Measurements from ENCODE around the gene SCAMP5.

Gene SCAMP5

DNA sequence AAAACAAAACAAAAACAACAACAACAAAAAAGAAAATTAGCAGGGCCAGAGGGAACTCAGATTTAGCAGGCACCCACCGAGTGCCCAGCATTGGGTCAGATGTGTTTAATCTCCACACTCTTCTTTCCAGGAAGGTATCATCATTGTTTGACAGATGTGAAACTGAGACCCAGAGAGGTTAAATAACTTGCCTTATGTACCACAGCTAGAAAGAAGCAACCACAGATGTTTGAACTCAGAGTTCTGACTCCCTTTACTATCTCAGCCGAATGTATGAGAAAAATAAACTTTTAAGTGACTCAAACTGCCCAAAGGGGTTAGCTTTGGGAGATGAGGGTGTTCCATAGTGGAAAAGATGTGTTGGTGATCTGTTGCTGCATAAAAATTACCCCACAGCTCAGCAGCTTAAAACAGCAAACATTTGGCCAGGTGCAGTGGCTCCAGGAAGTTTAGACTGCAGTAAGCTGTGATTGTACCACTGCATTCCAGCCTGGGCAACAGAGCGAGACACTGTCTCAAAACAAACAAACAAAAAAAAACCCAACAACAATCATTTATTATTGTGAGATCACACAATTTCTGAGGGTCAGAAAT is 34.3 kb upstream of the SCAMP5 start:
- DNase-seq (ENCODE audit: low read depth) = no peak
- no peak overlapping the region for H3K4me3 ChIP-seq (ENCODE audit: control insufficient read depth, low read depth, low read length)
- TF ChIP-seq, protein P1, sequence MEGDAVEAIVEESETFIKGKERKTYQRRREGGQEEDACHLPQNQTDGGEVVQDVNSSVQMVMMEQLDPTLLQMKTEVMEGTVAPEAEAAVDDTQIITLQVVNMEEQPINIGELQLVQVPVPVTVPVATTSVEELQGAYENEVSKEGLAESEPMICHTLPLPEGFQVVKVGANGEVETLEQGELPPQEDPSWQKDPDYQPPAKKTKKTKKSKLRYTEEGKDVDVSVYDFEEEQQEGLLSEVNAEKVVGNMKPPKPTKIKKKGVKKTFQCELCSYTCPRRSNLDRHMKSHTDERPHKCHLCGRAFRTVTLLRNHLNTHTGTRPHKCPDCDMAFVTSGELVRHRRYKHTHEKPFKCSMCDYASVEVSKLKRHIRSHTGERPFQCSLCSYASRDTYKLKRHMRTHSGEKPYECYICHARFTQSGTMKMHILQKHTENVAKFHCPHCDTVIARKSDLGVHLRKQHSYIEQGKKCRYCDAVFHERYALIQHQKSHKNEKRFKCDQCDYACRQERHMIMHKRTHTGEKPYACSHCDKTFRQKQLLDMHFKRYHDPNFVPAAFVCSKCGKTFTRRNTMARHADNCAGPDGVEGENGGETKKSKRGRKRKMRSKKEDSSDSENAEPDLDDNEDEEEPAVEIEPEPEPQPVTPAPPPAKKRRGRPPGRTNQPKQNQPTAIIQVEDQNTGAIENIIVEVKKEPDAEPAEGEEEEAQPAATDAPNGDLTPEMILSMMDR (conservative IDR thresholded peaks at IDR 0.05; ENCODE audit: control insufficient read depth, insufficient read depth, low read depth, low read length) = no peak

DNA sequence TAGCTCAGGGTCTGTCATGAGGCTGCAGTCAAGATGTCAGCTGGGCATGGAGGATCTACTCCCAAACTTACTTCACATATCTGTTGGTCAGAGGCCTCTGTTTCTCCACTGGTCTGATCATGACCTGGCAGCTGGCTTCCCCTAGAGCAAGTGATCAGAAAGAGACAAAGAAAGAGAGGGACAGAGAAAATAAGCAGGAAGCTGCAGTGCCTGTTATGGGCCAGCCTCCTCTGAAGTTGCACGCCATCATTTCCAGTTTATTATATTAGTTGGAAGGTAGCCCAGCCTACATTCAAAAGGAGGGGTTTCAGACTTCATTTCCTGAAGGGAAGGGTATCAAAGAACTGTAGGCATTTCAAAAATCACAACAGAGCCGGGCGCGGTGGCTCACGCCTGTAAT is 33.7 kb upstream of the SCAMP5 start:
- TF ChIP-seq, protein P1 (conservative IDR thresholded peaks at IDR 0.05; ENCODE audit: control insufficient read depth, insufficient read depth, low read depth, low read length) = no peak
- no peak for DNase-seq (ENCODE audit: low read depth)
- no peak overlapping the region for H3K4me3 ChIP-seq (ENCODE audit: control insufficient read depth, low read depth, low read length)

DNA sequence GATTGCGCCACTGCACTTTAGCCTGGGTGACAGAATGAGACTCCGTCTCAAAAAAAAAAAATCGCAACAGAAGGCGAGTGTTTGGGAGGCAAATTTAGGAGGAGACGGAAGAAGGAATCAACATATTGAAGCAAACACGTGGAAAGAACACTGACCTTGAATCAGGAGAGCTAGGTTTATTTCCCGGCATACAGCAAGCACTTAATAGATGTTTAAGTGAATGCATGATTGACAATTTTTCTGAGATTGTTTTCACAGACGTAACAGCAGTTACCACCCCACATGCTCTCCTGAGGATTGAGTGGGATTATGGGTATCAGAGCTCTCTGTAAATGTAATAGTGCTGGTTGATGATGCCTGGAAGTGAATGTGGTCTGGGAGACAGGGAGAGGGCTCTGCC is 33.1 kb upstream of the SCAMP5 start:
- DNase-seq (ENCODE audit: low read depth) = no peak
- no peak overlapping the region for H3K4me3 ChIP-seq (ENCODE audit: control insufficient read depth, low read depth, low read length)
- TF ChIP-seq, protein P1 (conservative IDR thresholded peaks at IDR 0.05; ENCODE audit: control insufficient read depth, insufficient read depth, low read depth, low read length) = no peak

DNA sequence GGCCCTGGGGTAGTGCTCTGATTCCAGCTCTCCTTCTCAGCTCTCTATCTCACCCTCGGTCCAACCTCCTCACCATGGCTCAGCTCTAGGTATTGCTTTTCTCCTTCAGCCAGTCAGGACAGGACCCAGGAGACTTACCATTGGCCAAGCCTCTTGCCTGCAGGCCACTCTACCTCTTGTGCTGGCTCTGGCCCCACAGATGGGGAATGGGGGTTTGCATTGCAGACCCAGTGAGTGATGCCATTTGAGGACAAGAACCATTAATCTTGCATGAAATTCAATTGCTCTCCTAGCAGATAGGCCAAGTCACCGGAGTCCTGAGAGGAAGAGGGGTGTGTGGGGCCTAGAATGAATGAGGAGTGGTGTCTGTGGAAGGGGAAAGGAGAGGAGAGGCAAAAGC is 32.7 kb upstream of the SCAMP5 start:
- H3K4me3 ChIP-seq (ENCODE audit: control insufficient read depth, low read depth, low read length) = no peak overlapping the region
- DNase-seq (ENCODE audit: low read depth) = no peak
- TF ChIP-seq, protein P1 (conservative IDR thresholded peaks at IDR 0.05; ENCODE audit: control insufficient read depth, insufficient read depth, low read depth, low read length) = no peak

DNA sequence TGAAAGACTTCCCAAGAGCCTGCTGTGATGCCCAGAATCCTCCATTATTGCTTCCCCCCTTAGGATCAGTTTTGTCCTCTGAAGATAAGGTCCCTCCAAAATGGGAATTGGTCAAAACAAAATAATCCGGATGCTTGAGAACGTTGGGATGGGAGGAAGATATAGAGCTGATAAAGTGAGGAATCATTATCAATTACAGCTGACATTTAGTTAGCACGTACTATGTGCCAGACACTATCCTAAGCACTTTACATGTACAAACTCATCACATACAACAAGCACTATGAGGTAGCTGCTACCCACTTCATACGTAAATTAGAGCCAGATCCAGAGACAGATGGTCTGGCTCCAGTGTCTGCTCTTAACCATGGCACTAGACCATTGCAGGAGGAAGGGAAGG is 32.1 kb upstream of the SCAMP5 start:
- no peak overlapping the region for H3K4me3 ChIP-seq (ENCODE audit: control insufficient read depth, low read depth, low read length)
- no peak for DNase-seq (ENCODE audit: low read depth)
- TF ChIP-seq, protein P1 (conservative IDR thresholded peaks at IDR 0.05; ENCODE audit: control insufficient read depth, insufficient read depth, low read depth, low read length) = no peak

DNA sequence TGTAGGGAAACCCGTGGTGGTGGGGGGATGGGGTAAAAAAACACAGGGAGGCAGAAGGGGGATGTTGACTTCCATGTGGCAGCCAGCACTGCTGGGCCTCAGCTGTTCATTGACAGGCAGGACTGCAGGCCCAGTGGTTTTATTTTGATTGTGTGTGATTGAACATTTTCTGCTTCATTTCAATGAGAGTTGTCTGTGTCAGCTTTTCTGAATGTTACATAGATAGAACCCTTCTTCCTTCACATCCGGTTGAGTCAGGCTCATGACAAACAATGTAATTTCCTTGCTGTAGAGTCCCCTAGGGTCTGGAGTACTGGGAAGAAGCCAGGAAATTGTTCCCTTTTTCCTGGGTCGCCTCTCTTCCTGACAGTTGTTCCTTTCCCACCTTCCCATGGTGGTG is 30.6 kb upstream of the SCAMP5 start:
- DNase-seq (ENCODE audit: low read depth) = peak; percentile 68
- TF ChIP-seq, protein P1 (conservative IDR thresholded peaks at IDR 0.05; ENCODE audit: control insufficient read depth, insufficient read depth, low read depth, low read length) = no peak

DNA sequence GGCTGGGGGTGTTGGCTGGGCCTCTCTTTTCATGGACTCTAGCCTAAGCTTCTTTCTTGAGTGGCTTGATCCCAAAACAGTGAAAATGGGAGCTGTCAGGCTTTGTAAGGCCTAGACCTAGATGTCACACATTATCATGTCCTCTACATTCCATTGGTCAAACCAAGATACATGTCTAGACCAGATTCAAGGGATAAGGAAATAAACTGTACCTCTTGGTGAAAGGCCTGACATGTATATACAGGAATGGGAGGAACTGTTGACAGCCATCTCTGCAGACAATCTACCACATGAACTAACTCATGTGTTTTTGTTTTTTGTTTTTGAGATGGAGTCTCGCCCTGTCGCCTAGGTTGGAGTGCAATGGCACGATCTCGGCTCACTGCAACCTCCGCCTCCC is 27.7 kb upstream of the SCAMP5 start:
- TF ChIP-seq, protein P1 (conservative IDR thresholded peaks at IDR 0.05; ENCODE audit: control insufficient read depth, insufficient read depth, low read depth, low read length) = no peak
- no peak overlapping the region for H3K4me3 ChIP-seq (ENCODE audit: control insufficient read depth, low read depth, low read length)
- no peak for DNase-seq (ENCODE audit: low read depth)

More for the DNA sequence above, 30.6 kb upstream of the SCAMP5 start:
- H3K4me3 ChIP-seq (ENCODE audit: control insufficient read depth, low read depth, low read length) = no peak overlapping the region
